Neural progenitor cell (in vitro differentiated cells): ENCODE data around the gene MPL. TPM values are rescaled to one million over a fixed set of nuclear protein-coding genes. Genes with fewer than 3 reads are reported as not detected.

ENCODE experiments used
- DNase-seq: peaks from one replicate; pipeline ENCODE4 v3.0.0-alpha.2; 2016; ENCODE audit warnings: low spot score
- H2AFZ ChIP-seq: fragments of 200-600 bp; sonication (generic); replicated peaks from 2 replicates; pipeline ENCODE4 v1.6.1; 2016; ENCODE audit warnings: antibody characterized with exemption
- H3F3A ChIP-seq: fragments of 200-600 bp; sonication (generic); 2 replicates; pipeline ENCODE4 v1.6.1; 2016; ENCODE audit warnings: antibody characterized with exemption, low read depth
- H3K27ac ChIP-seq: fragments of 200-600 bp; sonication (generic); 2 replicates; pipeline ENCODE4 v1.5.1; 2016; ENCODE audit warnings: mild to moderate bottlenecking
- H3K27me3 ChIP-seq: fragments of 200-600 bp; sonication (generic); 2 replicates; pipeline ENCODE4 v1.6.1; 2016; ENCODE audit warnings: mild to moderate bottlenecking, moderate library complexity
- H3K36me3 ChIP-seq: fragments of 200-600 bp; sonication (generic); 2 replicates; pipeline ENCODE4 v1.5.1; 2016
- H3K4me1 ChIP-seq: fragments of 200-600 bp; sonication (generic); 2 replicates; pipeline ENCODE4 v1.6.1; 2016; ENCODE audit warnings: mixed run types
- H3K4me2 ChIP-seq: fragments of 200-600 bp; sonication (generic); 2 replicates; pipeline ENCODE4 v1.6.1; 2016
- H3K4me3 ChIP-seq: fragments of 200-600 bp; sonication (generic); 2 replicates; pipeline ENCODE4 v1.5.1; 2016
- H3K79me2 ChIP-seq: fragments of 200-600 bp; sonication (generic); 2 replicates; pipeline ENCODE4 v1.6.1; 2016; ENCODE audit warnings: low read depth
- H3K9ac ChIP-seq: fragments of 200-600 bp; sonication (generic); 2 replicates; pipeline ENCODE4 v1.6.1; 2016
- H3K9me3 ChIP-seq: fragments of 200-600 bp; sonication (generic); 2 replicates; pipeline ENCODE4 v1.5.1; 2016; ENCODE audit warnings: low read depth
- H4K20me1 ChIP-seq: fragments of 200-600 bp; sonication (generic); 2 replicates; pipeline ENCODE4 v1.6.1; 2016; ENCODE audit warnings: low read depth
- H3K27ac Mint-ChIP-seq: 3 replicates; pipeline ENCODE4 v1.8.0; 2021; ENCODE audit warnings: mixed read lengths
- H3K27me3 Mint-ChIP-seq: 2 replicates; pipeline ENCODE4 v1.8.0; 2022; ENCODE audit warnings: low read depth, mild to moderate bottlenecking, inconsistent platforms, moderate library complexity, mixed read lengths; ENCODE audit not compliant: insufficient read depth
- H3K36me3 Mint-ChIP-seq: 3 replicates; pipeline ENCODE4 v1.8.0; 2021; ENCODE audit warnings: mixed read lengths
- H3K4me1 Mint-ChIP-seq: 3 replicates; pipeline ENCODE4 v1.8.0; 2021; ENCODE audit warnings: mixed read lengths
- H3K4me3 Mint-ChIP-seq: 3 replicates; pipeline ENCODE4 v1.8.0; 2021; ENCODE audit warnings: mild to moderate bottlenecking, moderate library complexity, mixed read lengths
- H3K9me3 Mint-ChIP-seq: 3 replicates; pipeline ENCODE4 v1.8.0; 2020; ENCODE audit warnings: mixed read lengths
- CTCF ChIP-seq: fragments of 200-600 bp; sonication (generic); IDR thresholded peaks from 2 replicates; pipeline ENCODE4 v1.5.1; 2017; ENCODE audit warnings: antibody characterized with exemption, mild to moderate bottlenecking
- EZH2 ChIP-seq: fragments of 200-600 bp; sonication (generic); IDR thresholded peaks from 2 replicates; pipeline ENCODE4 v1.6.1; 2017; ENCODE audit warnings: antibody characterized with exemption, mild to moderate bottlenecking, moderate library complexity
- EZH2phosphoT487 ChIP-seq: fragments of 200-600 bp; sonication (generic); IDR thresholded peaks from 2 replicates; pipeline ENCODE4 v1.6.1; 2017; ENCODE audit warnings: antibody characterized with exemption
- total RNA-seq: library from RNA; depleted of rRNA; stranded (reverse); fragments of >200 nt; gene quantifications from 2 replicates; pipeline ENCODE4 v1.2.3, GENCODE V29; 2015; ENCODE audit warnings: low replicate concordance

Gene MPL
- total RNA-seq, 1 donor from 2014 or later: not detected

DNA sequence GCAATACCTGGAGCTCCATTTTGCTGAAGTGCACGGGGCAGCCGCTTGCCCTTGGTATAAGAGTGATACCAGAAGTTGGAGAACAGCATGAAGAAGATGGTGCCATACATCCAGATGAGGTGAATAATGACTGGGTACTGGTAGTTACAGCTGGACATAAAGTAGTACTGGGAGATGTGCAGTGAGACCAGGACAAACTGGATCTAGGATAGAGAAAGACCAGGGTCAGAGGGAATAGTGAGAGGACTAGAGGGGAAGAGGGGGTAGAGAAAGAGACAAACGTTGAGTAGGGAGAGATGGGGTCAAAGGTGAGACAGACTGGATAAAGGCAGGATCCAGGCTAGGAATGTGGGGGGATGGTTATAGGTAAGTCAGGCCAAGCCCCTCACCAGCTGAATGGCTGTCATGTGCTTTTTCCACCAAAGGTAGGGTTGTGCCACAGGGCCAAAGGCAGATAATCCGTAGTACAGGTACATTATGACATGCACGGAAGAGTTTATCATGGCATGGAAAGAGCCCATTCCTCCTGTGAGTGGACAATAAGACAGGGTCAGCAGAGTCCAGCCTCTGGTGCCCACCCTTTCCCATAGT, 26.4 kb downstream of the MPL start:
- H2AFZ ChIP-seq: no peak overlapping the region
- TF ChIP-seq EZH2 (no peak), EZH2phosphoT487 (no peak), CTCF (no peak)
- no peak overlapping the region for H3K27ac Mint-ChIP-seq
- H3K4me3 Mint-ChIP-seq: no peak overlapping the region
- H3K27me3 ChIP-seq: no peaks in the 10 kb centered on the region
- H3K4me2 ChIP-seq: no peak overlapping the region
- H3K36me3 Mint-ChIP-seq: peaks cover 45% of the 10 kb centered on the region
- H3K9me3 Mint-ChIP-seq: no peaks in the 10 kb centered on the region
- no peak for DNase-seq
- H3K4me3 ChIP-seq: no peak overlapping the region
- peaks cover 40% of the 10 kb centered on the region for H3F3A ChIP-seq
- peaks cover 49% of the 10 kb centered on the region for H3K4me1 Mint-ChIP-seq
- peaks cover 14% of the 10 kb centered on the region for H3K36me3 ChIP-seq
- peaks cover 40% of the 10 kb centered on the region for H3K4me1 ChIP-seq
- peaks cover 43% of the 10 kb centered on the region for H4K20me1 ChIP-seq
- no peaks in the 10 kb centered on the region for H3K9me3 ChIP-seq
- H3K27ac ChIP-seq: no peak overlapping the region
- H3K27me3 Mint-ChIP-seq: peaks cover 6% of the 10 kb centered on the region
- peaks cover 37% of the 10 kb centered on the region for H3K79me2 ChIP-seq
- no peak overlapping the region for H3K9ac ChIP-seq

DNA sequence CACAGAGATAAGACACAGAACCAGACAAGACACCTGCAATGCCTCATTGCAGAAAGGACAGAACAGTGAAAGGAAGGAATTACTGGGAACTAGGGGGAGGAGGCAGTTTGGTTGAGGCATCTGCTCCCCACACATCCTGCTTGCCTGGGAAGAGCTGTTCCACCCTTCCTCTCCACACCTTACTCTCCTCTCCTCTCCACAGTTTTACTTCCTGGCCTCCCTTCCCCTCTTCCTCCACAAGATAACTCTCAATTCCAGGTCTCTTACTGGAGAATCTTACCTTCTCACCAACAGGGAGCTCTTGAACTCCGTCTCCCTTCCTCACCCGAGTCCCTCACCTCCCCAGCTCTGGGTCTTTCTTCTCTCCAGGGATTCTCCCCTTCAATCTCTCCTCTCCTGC, 28.1 kb downstream of the MPL start:
- Histone ChIP-seq H3K79me2 (peaks cover 20% of the 10 kb centered on the region), H3K36me3 (peaks cover 14% of the 10 kb centered on the region), H3K4me1 (peaks cover 29% of the 10 kb centered on the region), H4K20me1 (peaks cover 29% of the 10 kb centered on the region), H2AFZ (no peak overlapping the region), H3F3A (peaks cover 40% of the 10 kb centered on the region), H3K27me3 (no peaks in the 10 kb centered on the region), H3K9me3 (no peaks in the 10 kb centered on the region), H3K4me3 (no peak overlapping the region), H3K4me2 (peak overlapping the region; percentile 96), H3K27ac (no peak overlapping the region), H3K9ac (no peak overlapping the region)
- peaks cover 6% of the 10 kb centered on the region for H3K27me3 Mint-ChIP-seq
- peak overlapping the region; percentile 70 for H3K4me3 Mint-ChIP-seq
- H3K4me1 Mint-ChIP-seq: peaks cover 35% of the 10 kb centered on the region
- no peaks in the 10 kb centered on the region for H3K9me3 Mint-ChIP-seq
- H3K27ac Mint-ChIP-seq: no peak overlapping the region
- H3K36me3 Mint-ChIP-seq: peaks cover 36% of the 10 kb centered on the region
- no peak for TF ChIP-seq EZH2
- TF ChIP-seq CTCF: no peak
- no peak for DNase-seq

GRCh38 chr1:43366179-43366578, 28.6 kb downstream of the MPL start:
- no peaks in the 10 kb centered on the region for H3K9me3 ChIP-seq
- no peak overlapping the region for H3K4me3 ChIP-seq
- Mint-ChIP-seq H3K27me3 (peaks cover 5% of the 10 kb centered on the region), H3K27ac (no peak overlapping the region), H3K4me3 (peak overlapping the region; percentile 81), H3K9me3 (no peaks in the 10 kb centered on the region), H3K4me1 (peaks cover 30% of the 10 kb centered on the region), H3K36me3 (peaks cover 32% of the 10 kb centered on the region)
- H3K36me3 ChIP-seq: peaks cover 13% of the 10 kb centered on the region
- H4K20me1 ChIP-seq: peaks cover 24% of the 10 kb centered on the region
- no peak for TF ChIP-seq CTCF
- TF ChIP-seq EZH2: no peak
- TF ChIP-seq EZH2phosphoT487: no peak
- peak overlapping the region; percentile 96 for H3K4me2 ChIP-seq
- no peaks in the 10 kb centered on the region for H3K27me3 ChIP-seq
- H3K27ac ChIP-seq: no peak overlapping the region
- H2AFZ ChIP-seq: no peak overlapping the region
- DNase-seq: peak; percentile 50
- H3F3A ChIP-seq: peaks cover 39% of the 10 kb centered on the region
- peaks cover 24% of the 10 kb centered on the region for H3K4me1 ChIP-seq
- no peak overlapping the region for H3K9ac ChIP-seq
- peaks cover 15% of the 10 kb centered on the region for H3K79me2 ChIP-seq
